Fibroblast of the aortic adventitia (primary cell): Measurements from ENCODE around the gene FAM53C. TPM values are rescaled to one million over a fixed set of nuclear protein-coding genes. Genes with fewer than 3 reads are reported as not detected.

Experiments
- DNase-seq: peaks from one replicate; pipeline ENCODE4 v3.0.0-alpha.2; 2010; ENCODE audit warnings: low read depth
- H3K4me3 ChIP-seq: 2 replicates; pipeline ENCODE4 v1.5.1; 2011; ENCODE audit warnings: low read depth, mild to moderate bottlenecking, control low read depth, low read length, moderate library complexity
- CTCF ChIP-seq: IDR thresholded peaks from 2 replicates; pipeline ENCODE4 v1.5.1; 2011; ENCODE audit warnings: mild to moderate bottlenecking, low read length, control low read depth, inconsistent platforms; ENCODE audit not compliant: insufficient read depth
- total RNA-seq: library from RNA; depleted of rRNA; stranded (reverse); fragments of >200 nt; gene quantifications from 2 replicates; pipeline ENCODE4 v1.2.3, GENCODE V29; 2012; ENCODE audit warnings: low replicate concordance

FAM53C gene
- total RNA-seq, 1 donor, result 25.6 TPM

GRCh38 chr5:138330813-138331448, 7.1 kb upstream of the FAM53C start:
- H3K4me3 ChIP-seq, result peak overlapping the region; percentile 83
- no peak for TF ChIP-seq CTCF
- DNase-seq, result no peak

- no peak for TF ChIP-seq CTCF
- H3K4me3 ChIP-seq, result peak within 1 kb of the TSS; percentile 83
- DNase-seq, result peak; percentile 99
Measured at GRCh38 chr5:138331449-138332368, 6.4 kb upstream of the FAM53C start, which contains the start of gene CDC25C. CDC25C (minus strand) TSS chr5:138331804; CDS start chr5:138331180, 624 bp downstream.

- TF ChIP-seq CTCF, result no peak
Measured at GRCh38 chr5:138334867-138335447, 3.1 kb upstream of the FAM53C start.

GRCh38 chr5:138336952-138337684, 948 bp upstream of the FAM53C start:
- TF ChIP-seq CTCF, result no peak
- DNase-seq, result no peak
- peak overlapping the region; percentile 95 for H3K4me3 ChIP-seq

More at GRCh38 chr5:138334867-138335447, 3.1 kb upstream of the FAM53C start:
- DNase-seq, result no peak
- H3K4me3 ChIP-seq, result no peak overlapping the region

- no peak for TF ChIP-seq CTCF
Measured at GRCh38 chr5:138338411-138339090, 485 bp downstream of the FAM53C start.

GRCh38 chr5:138339091-138339456, 1.0 kb downstream of the FAM53C start:
- peak overlapping the region; percentile 95 for H3K4me3 ChIP-seq
- TF ChIP-seq CTCF, result no peak
- DNase-seq, result peak; percentile 34

More at GRCh38 chr5:138338411-138339090, 485 bp downstream of the FAM53C start:
- H3K4me3 ChIP-seq, result peak overlapping the region; percentile 95
- no peak for DNase-seq
